ENCODE results near the gene ANKRD28. TPM values are rescaled to one million over a fixed set of nuclear protein-coding genes. Genes with fewer than 3 reads are reported as not detected.

The ANKRD28 gene
- total RNA-seq, 4 donors from 2014 or later, result 97.1 to 121 (median 105) TPM

DNA sequence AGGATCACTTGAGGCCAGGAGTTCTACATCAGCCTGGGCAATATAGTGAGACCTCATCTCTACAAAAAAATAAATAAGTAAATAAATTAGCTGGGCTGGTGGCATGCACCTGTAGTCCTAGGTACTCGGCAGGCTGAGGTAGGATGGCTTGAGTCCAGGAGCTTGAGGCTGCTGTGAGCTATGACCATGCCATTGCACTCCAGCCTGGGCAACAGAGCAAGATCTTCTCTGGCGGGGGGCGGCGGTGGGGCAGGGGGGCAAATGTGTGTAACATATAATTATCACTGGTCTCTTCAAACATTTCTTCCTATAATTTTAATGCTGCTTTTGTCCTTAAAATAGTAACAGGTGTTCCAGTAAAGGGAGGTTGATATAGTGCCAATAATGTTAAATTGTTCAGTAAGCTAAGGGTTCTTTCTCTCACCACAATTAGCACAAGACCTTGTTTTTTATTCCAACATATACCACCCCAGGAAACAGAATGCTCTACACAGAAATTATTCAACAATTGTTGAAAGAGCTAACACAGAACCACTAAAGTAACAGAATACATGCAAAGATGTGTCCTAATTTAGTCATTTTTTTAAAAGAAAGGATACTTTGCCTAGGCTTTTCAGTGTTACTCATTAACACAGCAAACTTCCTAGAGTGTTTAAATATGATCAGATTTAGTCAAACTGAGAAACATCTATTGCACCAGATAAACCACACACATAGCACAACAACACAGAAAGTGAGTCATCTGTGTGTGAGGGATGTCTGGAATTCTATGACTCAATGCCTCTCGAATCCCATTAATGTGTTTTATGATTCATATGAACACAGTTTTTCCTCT lies 29.1 kb downstream of the ANKRD28 start:
- Histone ChIP-seq H3K4me1 (peaks cover 20% of the 10 kb centered on the region in 2 donors), H3K27ac (peak overlapping the region; percentile 64 to 75 (median 72)), H3K4me3 (no peak overlapping the region), H3K9me3 (no peaks in the 10 kb centered on the region), H3K27me3 (no peaks in the 10 kb centered on the region), H3K36me3 (peaks cover 0 to 14% of the 10 kb centered on the region in 2 donors)
- DNase-seq, result peak; percentile 23 to 25
- in situ Hi-C loops (cut with MboI; ENCODE audit: low sequenced_read_pairs in 4 of 4), result no loop called here
- no peak for TF ChIP-seq POLR2A (IDR thresholded peaks at IDR 0.05)
- TF ChIP-seq, protein P1, sequence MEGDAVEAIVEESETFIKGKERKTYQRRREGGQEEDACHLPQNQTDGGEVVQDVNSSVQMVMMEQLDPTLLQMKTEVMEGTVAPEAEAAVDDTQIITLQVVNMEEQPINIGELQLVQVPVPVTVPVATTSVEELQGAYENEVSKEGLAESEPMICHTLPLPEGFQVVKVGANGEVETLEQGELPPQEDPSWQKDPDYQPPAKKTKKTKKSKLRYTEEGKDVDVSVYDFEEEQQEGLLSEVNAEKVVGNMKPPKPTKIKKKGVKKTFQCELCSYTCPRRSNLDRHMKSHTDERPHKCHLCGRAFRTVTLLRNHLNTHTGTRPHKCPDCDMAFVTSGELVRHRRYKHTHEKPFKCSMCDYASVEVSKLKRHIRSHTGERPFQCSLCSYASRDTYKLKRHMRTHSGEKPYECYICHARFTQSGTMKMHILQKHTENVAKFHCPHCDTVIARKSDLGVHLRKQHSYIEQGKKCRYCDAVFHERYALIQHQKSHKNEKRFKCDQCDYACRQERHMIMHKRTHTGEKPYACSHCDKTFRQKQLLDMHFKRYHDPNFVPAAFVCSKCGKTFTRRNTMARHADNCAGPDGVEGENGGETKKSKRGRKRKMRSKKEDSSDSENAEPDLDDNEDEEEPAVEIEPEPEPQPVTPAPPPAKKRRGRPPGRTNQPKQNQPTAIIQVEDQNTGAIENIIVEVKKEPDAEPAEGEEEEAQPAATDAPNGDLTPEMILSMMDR (IDR thresholded peaks at IDR 0.05 in 4 of 5, conservative IDR thresholded peaks at IDR 0.05 in 1 of 5), result no peak
- ATAC-seq, result peak; percentile 100
- intact Hi-C loops (cut with DNase I; ENCODE audit: low total_unique reads), result no loop called here

GRCh38 chr3:15766406-15766805 lies 31.4 kb downstream of the ANKRD28 start:
- Histone ChIP-seq H3K4me3 (no peak overlapping the region), H3K4me1 (peaks cover 20% of the 10 kb centered on the region in 2 donors), H3K27me3 (no peaks in the 10 kb centered on the region), H3K27ac (no peak overlapping the region), H3K9me3 (no peaks in the 10 kb centered on the region), H3K36me3 (peaks cover 0 to 14% of the 10 kb centered on the region in 2 donors)
- DNase-seq (no peak), ATAC-seq (no peak)
- TF ChIP-seq, protein P1 (IDR thresholded peaks at IDR 0.05 in 4 of 5, conservative IDR thresholded peaks at IDR 0.05 in 1 of 5), result no peak
- no peak for TF ChIP-seq POLR2A (IDR thresholded peaks at IDR 0.05)
- in situ Hi-C loops (cut with MboI; ENCODE audit: low sequenced_read_pairs in 4 of 4), result no loop called here
- intact Hi-C loops (cut with DNase I; ENCODE audit: low total_unique reads), result no loop called here

DNA sequence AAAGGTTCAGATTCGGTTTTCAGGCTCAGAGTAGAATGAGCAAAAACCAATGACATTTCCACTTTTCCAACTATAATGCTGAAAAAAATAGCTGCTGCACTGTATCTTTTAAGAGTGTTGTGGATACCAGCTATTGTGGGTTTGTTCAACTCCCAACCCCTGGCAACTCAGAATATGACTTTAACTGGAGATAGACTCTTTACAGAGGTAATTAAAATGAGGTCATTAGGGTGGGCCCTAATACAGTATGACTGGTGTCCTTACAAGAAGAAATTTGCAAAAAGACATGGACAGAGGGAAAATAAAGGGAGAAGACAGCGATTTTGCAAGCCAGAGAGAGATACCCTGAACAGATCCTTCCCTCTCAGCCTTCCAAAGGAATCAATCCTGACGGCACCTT lies 39.5 kb downstream of the ANKRD28 start:
- H3K4me1 ChIP-seq, result peaks cover 15 to 32% of the 10 kb centered on the region in 2 donors
- H3K4me3 ChIP-seq, result no peak overlapping the region
- no peaks in the 10 kb centered on the region for H3K9me3 ChIP-seq
- H3K36me3 ChIP-seq, result peaks cover 0 to 6% of the 10 kb centered on the region in 2 donors
- no peak for TF ChIP-seq POLR2A (IDR thresholded peaks at IDR 0.05)
- TF ChIP-seq, protein P1 (IDR thresholded peaks at IDR 0.05 in 4 of 5, conservative IDR thresholded peaks at IDR 0.05 in 1 of 5), result no peak
- in situ Hi-C loops (cut with MboI; ENCODE audit: low sequenced_read_pairs in 4 of 4) (no loop called here), intact Hi-C loops (cut with DNase I; ENCODE audit: low total_unique reads) (no loop called here)
- DNase-seq, result no peak
- peak overlapping the region; percentile 11 to 71 (median 32) for H3K27ac ChIP-seq
- H3K27me3 ChIP-seq, result no peaks in the 10 kb centered on the region
- ATAC-seq, result no peak

GRCh38 chr3:15757824-15758223 lies 40.0 kb downstream of the ANKRD28 start:
- peak overlapping the region; percentile 11 to 71 (median 32) for H3K27ac ChIP-seq
- in situ Hi-C loops (cut with MboI; ENCODE audit: low sequenced_read_pairs in 4 of 4), result no loop called here
- no peak for ATAC-seq

More at GRCh38 chr3:15757824-15758223, 40.0 kb downstream of the ANKRD28 start:
- H3K27me3 ChIP-seq, result no peaks in the 10 kb centered on the region
- no peaks in the 10 kb centered on the region for H3K9me3 ChIP-seq
- DNase-seq, result no peak
- intact Hi-C loops (cut with DNase I; ENCODE audit: low total_unique reads), result no loop called here
- peaks cover 0 to 6% of the 10 kb centered on the region in 2 donors for H3K36me3 ChIP-seq
- TF ChIP-seq, protein P1 (IDR thresholded peaks at IDR 0.05 in 4 of 5, conservative IDR thresholded peaks at IDR 0.05 in 1 of 5), result no peak
- no peak overlapping the region for H3K4me3 ChIP-seq
- H3K4me1 ChIP-seq, result peaks cover 18 to 34% of the 10 kb centered on the region in 2 donors

Measured in gastrocnemius medialis (tissue), 4 donors.